Stimulated activated CD4-positive, alpha-beta T cell treated with anti-CD3 and anti-CD28 coated beads, Interleukin-1b, Interleukin-23, amount 100 ng/mL, for 1 hour (primary cell): ENCODE data around the gene CTPS2.
"Not testable (repeated sequence)": the region's sequence is repeated elsewhere in the genome, so short reads cannot be mapped to it uniquely, and the experiment has no call there.

Experiments
- DNase-seq, 2 donors: peaks; one replicate each; pipeline ENCODE4 v3.0.0-alpha.2; 2020; ENCODE audit warnings: low read depth in 2 of 2

CTPS2 gene

DNA sequence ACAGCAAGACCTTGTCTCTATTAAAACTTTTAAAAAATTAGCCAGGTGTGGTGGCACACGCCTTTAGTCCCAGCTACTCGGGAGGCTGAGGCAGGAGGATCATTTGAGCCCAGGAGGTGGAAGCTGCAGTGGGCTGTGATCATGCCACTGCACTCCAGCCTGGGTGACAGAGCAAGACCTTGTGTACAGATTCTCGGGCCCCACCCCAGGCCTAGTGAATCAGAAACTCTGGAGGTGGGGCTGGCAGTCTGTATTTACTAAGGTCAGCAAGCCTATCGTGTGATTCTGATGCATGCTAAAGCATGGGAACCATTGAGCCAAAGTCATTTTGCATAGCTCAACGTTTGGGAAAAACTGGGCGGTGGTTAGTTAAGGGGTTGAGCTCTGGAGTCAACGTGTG, 59.0 kb downstream of the CTPS2 start:
- DNase-seq = no peak

DNA sequence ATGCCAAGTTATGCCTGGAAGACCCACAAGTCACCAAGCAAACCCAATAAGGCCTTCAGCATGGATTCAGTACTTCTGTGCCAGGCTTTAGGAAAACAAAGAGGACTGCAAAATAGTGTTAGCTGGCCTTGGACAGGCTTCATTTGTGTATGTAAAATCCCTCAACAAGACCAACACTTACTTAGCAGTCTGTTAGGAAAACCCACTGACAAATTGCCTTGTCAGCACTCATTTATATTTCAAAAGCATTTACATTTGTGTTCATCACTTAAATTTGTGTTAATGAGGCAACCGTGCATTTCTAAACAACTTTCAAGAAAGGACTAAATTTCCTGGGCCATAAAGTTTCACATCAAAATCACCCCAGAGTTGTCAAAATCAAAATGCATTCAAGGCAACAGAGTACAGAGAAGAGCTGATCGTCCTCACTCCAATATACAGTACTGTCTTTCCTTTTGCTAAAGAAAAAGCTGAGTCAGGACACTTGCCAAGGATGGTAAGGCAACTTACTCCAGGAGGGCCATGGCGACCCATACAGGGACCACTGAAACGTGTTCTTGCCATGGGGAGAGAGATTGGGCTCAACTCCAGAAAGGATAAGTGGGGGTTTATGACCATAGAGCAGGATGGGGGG, 61.0 kb downstream of the CTPS2 start:
- DNase-seq = no peak

DNA sequence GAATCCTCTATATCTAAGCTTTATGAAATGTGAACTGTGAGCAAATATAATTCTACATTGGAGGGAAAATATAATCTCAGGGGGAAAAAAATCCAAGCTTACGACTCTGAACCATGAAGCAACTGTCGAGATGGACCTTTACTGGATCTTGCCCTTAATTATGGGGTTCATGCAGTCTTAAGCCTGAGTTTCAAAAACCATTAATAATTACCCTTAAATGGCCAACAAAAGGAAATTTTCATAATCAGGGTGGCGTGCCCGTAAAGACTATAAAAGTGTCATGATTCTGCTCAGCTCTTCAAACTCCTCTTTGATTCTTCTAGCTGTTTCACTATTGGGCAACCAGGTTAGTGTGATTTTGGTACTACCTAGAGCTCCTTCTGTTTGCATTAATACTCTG, 62.6 kb downstream of the CTPS2 start, which contains the start of gene S100G:
S100G (plus strand) TSS at position 301 of the 400 bp plus-strand sequence. CDS start 849 bp downstream, outside the sequence.
- no peak for DNase-seq

DNA sequence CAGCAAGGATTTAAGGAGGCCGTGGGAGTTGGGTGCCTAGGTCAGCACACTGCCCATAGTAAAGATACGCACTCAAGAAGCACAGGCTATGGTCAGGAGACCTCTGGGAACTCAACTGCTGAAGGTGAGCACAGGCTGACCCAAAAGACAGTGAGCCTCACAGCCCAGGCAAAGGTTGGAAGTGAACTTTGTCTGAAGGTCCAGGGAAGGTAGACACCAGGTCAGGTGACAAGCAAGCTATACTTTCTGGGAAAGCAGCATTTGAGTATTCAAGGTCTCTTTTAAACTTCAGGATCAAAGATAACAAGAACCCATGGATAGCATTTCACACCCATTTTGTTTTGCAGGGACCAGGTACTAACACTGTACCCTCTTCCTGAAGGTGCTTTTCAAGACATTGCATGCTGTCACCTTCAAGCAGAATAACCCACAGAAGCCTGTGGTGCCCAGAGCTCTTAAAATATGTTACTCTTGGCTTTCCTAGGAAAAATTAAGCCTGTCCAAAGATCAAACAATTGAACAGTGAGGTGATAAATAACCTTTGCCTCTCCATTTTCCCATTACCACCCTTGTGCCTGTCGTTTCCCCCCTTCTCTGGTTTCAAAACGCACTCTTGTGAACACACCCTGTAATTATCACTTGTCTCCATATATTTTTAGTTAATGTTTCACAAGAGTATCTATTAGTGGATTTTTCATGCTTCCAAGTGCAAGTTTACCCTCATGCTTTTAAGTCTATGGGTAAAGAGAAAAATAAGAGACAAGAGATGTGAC, 65.9 kb downstream of the CTPS2 start:
- no peak for DNase-seq

DNA sequence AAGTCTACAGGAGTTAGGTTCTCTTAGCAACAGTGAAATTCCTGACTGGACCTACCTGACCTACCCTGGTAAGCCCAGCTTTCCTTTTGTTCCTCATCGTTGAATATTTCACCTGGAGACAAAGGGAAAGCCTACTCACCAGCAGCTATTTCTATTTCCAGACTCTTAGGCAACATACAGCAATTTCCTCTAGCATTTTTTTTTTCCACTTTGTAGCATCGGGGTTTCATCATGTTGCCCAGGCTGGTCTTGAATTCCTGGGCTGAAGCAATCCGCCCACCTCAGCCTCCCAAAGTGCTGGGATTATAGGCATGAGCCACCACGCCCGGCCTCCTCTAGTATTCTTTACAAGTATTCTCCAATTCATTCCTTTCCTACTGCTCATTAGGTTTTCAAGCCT, 69.3 kb downstream of the CTPS2 start:
- DNase-seq = no peak

DNA sequence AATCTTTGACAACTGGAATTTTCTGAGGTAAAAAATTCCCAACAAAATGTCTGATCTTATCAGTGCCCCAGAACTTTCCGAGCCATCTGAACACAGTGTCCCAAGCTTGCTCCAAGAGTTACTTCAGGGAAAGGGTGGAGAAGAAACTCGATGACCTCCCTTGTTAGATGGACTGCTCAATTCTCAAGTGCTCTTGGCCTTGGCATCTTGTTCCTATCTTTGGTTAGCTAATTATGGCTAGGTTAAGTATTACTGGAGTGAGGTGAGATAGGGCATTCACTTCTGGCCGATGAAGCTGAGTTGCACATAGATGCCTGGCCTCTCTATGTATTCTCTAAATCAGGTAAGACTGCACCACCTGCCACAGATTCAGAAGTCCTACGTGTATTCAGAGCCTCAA, 71.6 kb downstream of the CTPS2 start:
- no peak for DNase-seq

DNA sequence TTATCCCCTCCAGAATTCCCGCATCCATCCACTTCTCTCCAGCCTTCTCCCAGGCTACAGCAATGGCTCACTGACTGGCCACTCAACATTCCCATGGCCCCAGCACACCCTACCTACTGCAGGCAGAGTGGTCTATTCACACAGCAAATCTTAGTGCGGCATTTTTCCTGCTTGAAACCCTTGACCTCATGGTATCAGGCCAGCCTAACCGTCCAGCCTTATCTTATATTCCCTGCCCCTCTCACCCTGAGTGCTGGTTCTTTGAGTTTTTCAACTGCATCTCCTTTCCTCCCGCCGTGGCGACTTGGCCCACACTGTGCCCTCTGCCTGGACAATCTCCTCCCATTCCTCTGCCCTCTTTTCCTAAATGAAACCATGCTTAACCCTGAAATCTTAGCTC, 72.5 kb downstream of the CTPS2 start:
- no peak for DNase-seq

DNA sequence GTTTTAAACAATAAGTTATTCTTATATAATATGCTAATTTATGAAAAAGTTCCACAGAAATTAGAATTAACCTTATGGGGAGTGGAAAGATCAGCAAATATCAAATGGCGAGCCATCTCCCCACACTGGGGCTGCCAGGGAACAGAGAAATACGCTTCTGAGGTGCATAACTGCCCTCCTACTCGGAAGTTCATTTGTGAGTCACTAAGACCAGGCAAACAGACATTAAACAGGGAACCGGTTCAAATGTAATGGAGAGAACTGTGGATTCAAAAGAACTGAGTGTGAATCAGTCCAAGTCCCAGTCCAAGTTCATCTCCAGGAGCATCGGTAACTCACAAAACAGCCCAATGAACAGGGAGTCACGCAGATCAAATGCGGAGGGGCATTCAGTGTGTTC, 73.9 kb downstream of the CTPS2 start:
- no peak for DNase-seq

DNA sequence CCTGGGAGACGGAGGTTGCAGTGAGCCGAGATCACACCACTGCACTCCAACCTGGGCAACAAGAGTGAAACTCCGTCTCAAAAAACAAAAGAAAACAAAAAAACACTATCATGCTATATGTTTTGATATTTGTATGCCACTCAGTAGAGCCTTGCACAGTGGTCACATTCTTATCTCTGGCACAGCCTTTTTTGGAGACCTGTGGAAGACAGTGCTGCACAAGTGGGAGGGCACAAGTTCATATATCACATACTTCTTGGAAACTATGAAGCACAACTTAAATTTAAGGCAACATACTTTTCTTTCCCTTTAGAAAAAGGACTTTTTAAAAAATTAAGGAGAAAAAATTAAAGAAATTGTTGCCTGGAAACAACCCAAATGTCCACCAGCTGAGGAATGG, 76.9 kb downstream of the CTPS2 start:
- DNase-seq = no peak

DNA sequence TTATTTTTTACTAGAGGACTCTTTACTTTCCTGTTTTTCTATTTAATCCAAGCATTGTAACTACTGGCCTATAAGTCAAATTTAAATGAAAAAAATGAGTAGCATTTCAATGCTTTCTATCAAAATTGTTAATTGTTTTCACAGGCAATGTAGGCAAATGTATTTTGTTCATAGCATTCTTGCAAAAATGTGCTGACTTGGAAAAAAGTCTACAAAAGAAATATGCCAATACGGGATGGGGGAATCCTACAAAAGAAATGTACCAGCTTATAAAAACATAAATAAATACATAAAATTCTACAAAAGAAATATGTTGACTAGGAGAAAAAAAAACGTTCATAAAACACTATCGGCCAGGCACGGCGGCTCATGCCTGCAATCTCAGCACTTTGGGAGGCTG, 77.4 kb downstream of the CTPS2 start:
- DNase-seq = no peak

DNA sequence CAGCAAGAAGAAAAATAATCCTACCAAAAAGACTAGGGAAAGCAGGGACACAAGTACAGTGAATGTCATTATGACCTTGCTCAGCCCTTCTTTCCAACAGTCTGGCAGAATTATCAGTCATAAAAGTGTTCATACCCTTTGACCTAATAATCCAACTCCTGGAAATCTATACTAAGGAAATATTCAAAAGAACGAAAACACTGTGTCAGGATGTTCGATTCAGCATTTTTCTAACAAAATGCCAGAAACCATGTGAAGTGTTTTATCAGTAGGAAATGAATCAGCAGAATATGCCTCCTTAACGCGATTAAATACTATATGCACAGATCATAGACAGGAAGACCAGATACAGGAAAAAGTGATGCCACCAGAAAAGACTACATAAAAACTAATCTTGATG, 78.7 kb downstream of the CTPS2 start:
- no peak for DNase-seq

DNA sequence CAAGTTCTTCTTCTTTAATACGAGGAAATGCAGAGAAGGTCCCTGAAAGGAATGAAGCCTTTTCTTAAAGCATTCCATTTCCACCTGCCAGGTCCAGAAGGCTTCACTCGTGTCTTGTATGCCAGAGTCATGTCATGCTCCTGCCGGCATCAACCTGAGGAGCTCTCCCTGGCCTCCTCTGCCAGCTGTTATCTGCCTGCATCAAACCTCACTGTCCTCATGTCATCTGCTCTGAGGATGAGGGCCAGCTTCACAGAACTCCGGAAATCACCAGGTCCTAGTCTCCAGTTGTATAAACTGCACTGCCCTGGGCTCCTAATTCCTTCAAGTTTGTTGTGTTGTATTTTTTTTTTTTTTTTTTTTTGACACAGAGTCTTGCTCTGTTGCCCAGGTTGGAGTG, 82.6 kb downstream of the CTPS2 start:
- DNase-seq = no peak

DNA sequence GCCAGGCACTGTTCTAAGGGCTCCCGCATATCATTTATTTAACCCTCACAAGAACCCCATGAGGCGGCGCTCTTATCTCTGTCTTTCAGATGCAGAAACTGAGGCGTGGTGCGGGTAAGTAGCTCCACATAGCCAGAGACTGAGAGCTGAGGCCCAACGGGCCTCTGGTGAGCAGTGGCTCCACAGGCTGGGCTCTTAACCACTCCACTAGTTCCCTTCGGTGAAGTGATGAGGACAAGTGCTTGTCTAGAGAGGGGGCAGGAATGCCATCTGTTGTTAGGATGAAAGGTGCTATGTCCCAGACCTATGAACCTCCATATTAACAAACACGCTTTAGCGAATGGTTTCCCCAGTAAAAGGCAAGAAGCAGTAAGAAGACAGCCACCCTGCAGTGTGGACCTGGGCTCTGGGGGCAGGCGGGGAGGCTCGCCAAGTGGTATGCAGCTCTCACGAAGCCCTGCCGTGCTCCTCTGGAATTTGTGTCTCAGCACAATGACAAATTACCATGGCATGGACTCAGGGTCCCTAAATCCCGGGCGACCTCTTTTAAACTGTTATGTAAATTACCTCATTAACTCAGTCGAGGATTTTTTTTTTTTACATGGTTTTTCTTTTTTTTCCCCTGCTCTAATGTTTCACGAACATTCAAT, 83.4 kb downstream of the CTPS2 start:
- no peak for DNase-seq

DNA sequence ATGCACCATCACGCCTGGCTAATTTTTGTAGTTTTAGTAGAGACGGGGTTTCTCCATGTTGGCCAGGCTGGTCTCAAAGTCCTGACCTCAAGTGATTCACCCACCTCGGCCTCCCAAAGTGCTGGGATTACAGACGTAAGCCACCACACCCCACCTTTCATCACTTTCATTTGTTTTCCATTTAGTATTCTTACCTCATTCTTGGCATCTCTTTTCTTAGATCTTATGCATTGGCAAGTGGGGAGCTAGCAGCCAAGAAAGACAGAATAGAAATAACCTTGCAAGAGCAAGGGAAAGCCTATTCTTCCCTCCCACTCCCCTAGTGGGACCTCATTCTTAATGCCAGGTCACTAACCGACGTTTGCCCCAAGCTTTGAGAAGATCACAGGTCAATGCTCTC, 84.0 kb downstream of the CTPS2 start:
- DNase-seq = not testable (repeated sequence)

DNA sequence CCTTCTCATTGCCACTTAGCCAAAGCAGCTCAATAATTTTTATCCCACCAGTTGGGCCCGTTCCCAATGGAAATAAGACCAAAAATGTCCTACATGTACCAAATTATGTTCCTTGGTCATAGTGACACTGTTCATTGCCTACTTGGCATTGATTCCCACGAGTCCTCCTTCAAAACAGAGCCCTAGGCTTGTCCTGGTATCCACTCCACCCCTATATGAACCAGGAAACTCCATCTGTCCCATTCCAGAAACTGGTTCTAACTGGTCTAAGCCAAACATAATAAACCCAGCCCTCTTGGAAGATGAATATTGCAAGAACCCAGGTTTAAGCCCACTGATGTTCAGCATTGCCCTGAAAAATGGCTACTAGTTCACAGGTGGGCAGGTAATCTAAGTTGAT, 93.4 kb downstream of the CTPS2 start:
- no peak for DNase-seq

DNA sequence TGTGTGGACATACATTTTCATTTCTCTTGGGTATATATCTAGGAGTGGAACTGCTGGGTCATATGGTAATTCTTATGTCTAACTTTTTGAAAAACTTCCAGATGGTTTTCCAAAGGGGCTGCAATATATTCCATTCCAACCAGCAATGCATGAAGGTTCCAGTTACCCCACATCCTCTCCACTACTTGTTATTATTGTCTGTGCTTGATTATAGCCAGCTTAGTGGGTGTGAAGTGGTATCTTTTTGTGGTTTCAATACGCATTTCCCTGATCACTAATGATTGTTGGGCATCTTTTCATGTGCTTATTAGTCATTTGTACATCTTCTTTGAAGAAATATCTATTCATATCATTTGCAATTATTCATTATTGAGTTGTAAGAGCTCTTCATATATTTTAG, 94.0 kb downstream of the CTPS2 start:
- DNase-seq = no peak

DNA sequence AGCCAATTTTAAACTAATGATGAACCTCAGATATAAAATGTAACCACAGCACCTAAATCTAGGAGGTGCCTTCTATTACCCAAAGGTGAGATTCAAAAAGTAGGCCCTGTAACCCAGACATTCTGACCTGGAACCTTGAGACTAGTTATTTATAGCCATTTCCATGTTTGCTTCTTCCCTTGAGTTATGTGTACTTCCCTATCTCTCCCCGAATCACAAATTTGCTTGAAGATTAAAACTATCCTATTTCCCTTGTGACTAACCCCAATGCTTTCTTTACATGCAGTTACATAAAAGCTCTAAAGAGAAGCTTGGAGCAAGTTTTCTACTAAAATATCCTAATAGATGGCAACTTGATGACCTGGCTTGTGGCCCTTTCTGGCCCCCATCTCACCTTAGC, 95.1 kb downstream of the CTPS2 start:
- DNase-seq = no peak

DNA sequence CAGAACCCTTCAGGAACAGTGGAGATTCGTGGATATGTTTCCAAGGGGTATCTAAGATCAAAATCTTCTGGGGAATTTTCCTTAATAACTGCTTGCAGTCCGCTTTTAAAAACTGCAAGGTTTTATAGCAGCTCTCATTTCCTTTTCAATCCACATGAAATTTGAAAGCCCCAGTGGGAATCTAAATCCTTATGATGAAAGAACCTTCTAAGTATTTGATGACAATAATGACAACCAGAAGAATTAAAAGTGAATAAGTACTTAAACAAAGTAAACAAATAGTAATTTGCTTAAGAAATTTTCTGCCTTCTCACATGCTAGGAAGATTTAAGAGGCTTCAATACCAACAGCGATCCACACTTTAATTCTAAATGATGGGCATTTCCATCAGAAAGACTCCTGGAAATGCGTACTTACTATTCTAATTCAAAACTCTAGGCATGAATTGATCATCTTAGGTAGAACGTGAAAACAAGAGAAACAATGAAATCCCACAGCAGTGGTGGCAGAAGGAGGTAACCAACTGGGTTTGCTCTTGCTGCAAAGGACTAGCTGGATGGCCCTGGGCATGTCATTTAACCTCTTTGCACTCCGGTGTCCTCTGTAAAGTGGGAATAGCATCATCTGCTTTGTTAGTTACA, 100.1 kb downstream of the CTPS2 start:
- DNase-seq = no peak

DNA sequence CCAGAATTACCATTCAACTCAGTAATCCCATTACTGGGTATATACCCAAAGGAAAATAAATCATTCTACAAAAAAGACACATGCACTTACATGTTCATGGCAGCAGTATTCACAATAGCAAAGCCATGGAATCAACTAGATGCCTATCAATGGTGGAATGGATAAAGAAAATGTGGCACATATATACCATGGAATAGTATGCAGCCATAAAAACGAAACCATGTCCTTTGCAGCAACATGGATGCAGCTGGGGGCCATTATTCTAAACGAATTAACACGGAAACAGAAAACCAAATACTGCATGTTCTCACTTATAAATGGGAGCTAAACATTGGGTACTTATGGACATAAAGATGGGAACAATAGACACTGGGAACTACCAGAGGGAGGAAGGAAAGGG, 101.8 kb downstream of the CTPS2 start:
- not testable (repeated sequence) for DNase-seq

DNA sequence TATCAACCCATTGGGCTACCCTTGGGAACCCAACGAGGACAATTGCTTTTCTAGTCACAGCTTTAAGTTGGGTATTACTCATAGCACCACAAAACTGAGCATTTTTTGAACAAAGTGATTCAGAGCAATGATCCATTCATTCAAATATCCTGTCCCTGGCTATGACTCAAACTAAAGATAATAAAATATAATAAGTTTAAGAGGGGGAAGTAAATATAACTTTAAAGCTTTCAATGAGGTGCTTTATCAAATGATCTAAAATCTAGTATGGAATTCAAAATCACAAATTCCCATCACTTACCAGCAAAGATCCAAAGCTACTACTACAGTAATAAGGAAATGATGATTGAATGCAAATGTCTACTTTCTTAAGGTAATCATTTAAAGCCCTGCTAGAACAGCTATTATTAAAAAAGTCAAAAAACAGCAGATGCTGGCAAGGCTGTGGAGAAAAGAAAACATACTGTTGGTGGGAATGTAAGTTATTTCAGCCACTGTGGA, 102.3 kb downstream of the CTPS2 start:
- DNase-seq = no peak

DNA sequence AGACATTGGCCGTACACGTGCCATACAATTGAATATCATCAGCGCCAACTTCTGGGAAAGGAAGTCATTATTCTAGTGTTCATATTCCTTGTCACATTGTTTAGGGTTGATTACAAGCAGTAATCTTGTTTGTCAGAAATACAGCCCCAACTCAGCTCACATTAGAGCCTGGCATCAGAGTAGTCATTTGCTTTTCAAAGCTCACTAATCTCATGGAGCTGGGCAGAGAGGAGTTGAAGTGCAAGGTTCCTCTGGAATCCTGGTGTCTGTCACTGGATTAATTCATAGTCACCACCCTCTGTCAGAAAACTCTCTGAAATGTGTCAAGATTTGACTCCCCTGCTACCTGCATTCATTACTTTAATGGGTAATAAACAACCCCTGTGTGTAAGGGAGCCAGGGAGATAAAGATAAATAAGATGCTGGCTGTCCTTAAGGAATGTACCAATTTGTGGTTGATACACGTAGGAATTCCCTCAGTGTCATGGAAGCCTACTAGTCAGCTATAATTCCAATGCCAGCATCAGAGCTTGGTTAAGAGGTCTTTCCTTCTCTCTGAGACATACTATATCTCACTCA, 106.2 kb downstream of the CTPS2 start:
- DNase-seq = no peak

DNA sequence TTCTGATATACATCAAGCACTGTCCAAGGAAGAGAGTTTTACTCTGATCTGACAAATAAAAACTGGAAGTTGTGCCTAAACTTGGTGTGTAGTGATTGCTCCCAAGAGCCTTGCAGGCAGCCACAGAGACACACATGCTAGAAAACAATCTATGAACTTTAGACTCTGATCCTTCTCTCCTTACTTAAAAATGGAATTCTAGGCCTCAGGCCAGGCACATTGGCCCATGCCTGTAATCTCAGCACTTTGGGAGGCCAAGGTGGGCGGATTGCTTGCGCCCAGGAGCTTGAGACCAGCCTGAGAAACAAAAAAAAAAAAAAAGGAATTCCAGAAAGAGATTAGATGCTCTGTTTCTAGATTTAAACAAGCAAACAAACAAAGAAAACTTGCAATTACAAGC, 108.1 kb downstream of the CTPS2 start:
- no peak for DNase-seq
